Esophagus squamous epithelium (tissue), 5 donors: ENCODE data around the gene KHNYN. TPM values are rescaled to one million over a fixed set of nuclear protein-coding genes. Genes with fewer than 3 reads are reported as not detected.

Source experiments
- DNase-seq: peaks from one replicate; lab custom pipeline; 2025; lab: John Stamatoyannopoulos, UW
- H3K27ac ChIP-seq, 4 donors: fragments of 200-600 bp; sonication (generic); one replicate each; pipeline ENCODE4 v1.5.1; 2016 to 2019; ENCODE audit warnings: mild to moderate bottlenecking in 1 of 4
- H3K27me3 ChIP-seq, 4 donors: fragments of 200-600 bp; sonication (generic); 1 replicate in 3 of 4; 2 replicates in 1 of 4; pipeline versions ENCODE4 v1.5.1 to v1.6.0; 2017 to 2021; ENCODE audit warnings: antibody characterized with exemption in 1 of 4
- H3K36me3 ChIP-seq, 3 donors: fragments of 200-600 bp; sonication (generic); one replicate each; pipeline ENCODE4 v1.5.1; 2016 to 2019
- H3K4me1 ChIP-seq, 3 donors: fragments of 200-600 bp; sonication (generic); one replicate each; pipeline ENCODE4 v1.5.1; 2017 to 2019
- H3K4me3 ChIP-seq, 4 donors: fragments of 200-600 bp; sonication (generic); 1 replicate in 3 of 4; 2 replicates in 1 of 4; pipeline ENCODE4 v1.5.1; 2016 to 2019; ENCODE audit warnings: mild to moderate bottlenecking in 2 of 4, moderate library complexity in 1 of 4
- H3K9me3 ChIP-seq, 3 donors: fragments of 200-600 bp; sonication (generic); one replicate each; pipeline ENCODE4 v1.5.1; 2016 to 2019
- CTCF ChIP-seq, 6 experiments: fragments of 450-650 bp in 4 of 6; fragments of 200-600 bp in 2 of 6; sonication (generic) in 2 of 6; IDR thresholded peaks; one replicate each; pipeline ENCODE4 v1.5.1; 2016 to 2019; ENCODE audit warnings: antibody characterized with exemption in 6 of 6, mild to moderate bottlenecking in 4 of 6, moderate library complexity in 4 of 6
- POLR2A ChIP-seq, 4 donors: fragments of 450-650 bp; IDR thresholded peaks; one replicate each; pipeline ENCODE4 v1.6.1; 2017; ENCODE audit warnings: antibody characterized with exemption in 4 of 4, mild to moderate bottlenecking in 4 of 4, moderate library complexity in 3 of 4
- WGBS, 2 donors: methylation state at CpG; one replicate each; pipeline ENCODE4 v1.1.5; 2018; 5-methylcytosine and 5-hydroxymethylcytosine counted together
- intact Hi-C: fragments of 100-400 bp; cut with DNase I; formaldehyde crosslinking; loops from one replicate; pipeline ENCODE4 v1.15.0; 2022
- total RNA-seq, 4 donors: library from RNA; depleted of rRNA; stranded (reverse); fragments of >200 nt; gene quantifications; one replicate each; pipeline ENCODE4 v1.1.0, GENCODE V29; 2016
- donor health status: DM: yes; HTN: yes; CAD: no.

Gene KHNYN
- total RNA-seq, 4 donors from 2014 or later, result 35.6 to 68.9 (median 42.9) TPM

GRCh38 chr14:24401810-24402702 is 27.7 kb upstream of the KHNYN start:
- peak overlapping the region in 3 of 4 donors; percentile 23 to 50 (median 32) for H3K27ac ChIP-seq
- 50 to 61% methylated on average over 6 to 8 of the region's 9 CpGs for WGBS, 2 donors

GRCh38 chr14:24403294-24403998 is 26.3 kb upstream of the KHNYN start:
- H3K27ac ChIP-seq, result peak overlapping the region in 1 of 4 donors; percentile 50
- TF ChIP-seq POLR2A (IDR thresholded peaks at IDR 0.05), result no peak
- TF ChIP-seq CTCF (IDR thresholded peaks at IDR 0.05), result no peak
- no peak overlapping the region for H3K4me3 ChIP-seq
- no peaks in the 10 kb centered on the region for H3K9me3 ChIP-seq
- 58 to 61% methylated on average over 7 of the region's 7 CpGs for WGBS, 2 donors
- DNase-seq, result no peak
- H3K27me3 ChIP-seq, result no peaks in the 10 kb centered on the region
- intact Hi-C loops, result no loop called here
- H3K4me1 ChIP-seq, result peaks cover 21 to 68% (median 32%) of the 10 kb centered on the region in 3 donors
- H3K36me3 ChIP-seq, result peaks cover 0 to 43% (median 1%) of the 10 kb centered on the region in 3 donors

More at GRCh38 chr14:24401810-24402702, 27.7 kb upstream of the KHNYN start:
- Histone ChIP-seq H3K4me3 (no peak overlapping the region), H3K27me3 (no peaks in the 10 kb centered on the region), H3K9me3 (no peaks in the 10 kb centered on the region), H3K4me1 (peaks cover 35 to 82% (median 45%) of the 10 kb centered on the region in 3 donors), H3K36me3 (peaks cover 0 to 29% (median 0%) of the 10 kb centered on the region in 3 donors)
- intact Hi-C loops, result no loop called here
- no peak for DNase-seq
- TF ChIP-seq POLR2A (IDR thresholded peaks at IDR 0.05), result no peak
- TF ChIP-seq CTCF (IDR thresholded peaks at IDR 0.05), result no peak

- WGBS, 2 donors, result 70 to 90% methylated on average over 4 of the region's 4 CpGs
- Histone ChIP-seq H3K4me3 (no peak overlapping the region), H3K27ac (peak overlapping the region in 1 of 4 donors; percentile 0), H3K36me3 (peaks cover 0 to 56% (median 6%) of the 10 kb centered on the region in 3 donors), H3K27me3 (no peaks in the 10 kb centered on the region), H3K9me3 (no peaks in the 10 kb centered on the region), H3K4me1 (peaks cover 9 to 57% (median 25%) of the 10 kb centered on the region in 3 donors)
- intact Hi-C loops, result no loop called here
- TF ChIP-seq POLR2A (IDR thresholded peaks at IDR 0.05) (no peak), CTCF (IDR thresholded peaks at IDR 0.05) (no peak)
- no peak for DNase-seq
These were observed 24.9 kb upstream of the KHNYN start for GRCh38 chr14:24404814-24405213.

GRCh38 chr14:24406416-24406815 is 23.3 kb upstream of the KHNYN start:
- Histone ChIP-seq H3K9me3 (no peaks in the 10 kb centered on the region), H3K27ac (no peak overlapping the region), H3K4me1 (peaks cover 0 to 41% (median 13%) of the 10 kb centered on the region in 3 donors), H3K27me3 (no peaks in the 10 kb centered on the region), H3K4me3 (no peak overlapping the region), H3K36me3 (peaks cover 0 to 72% (median 6%) of the 10 kb centered on the region in 3 donors)
- no peak for DNase-seq
- TF ChIP-seq CTCF (IDR thresholded peaks at IDR 0.05), result no peak
- TF ChIP-seq POLR2A (IDR thresholded peaks at IDR 0.05), result no peak
- 72 to 92% methylated on average over 4 to 6 of the region's 6 CpGs for WGBS, 2 donors
- intact Hi-C loops, result no loop called here
